Stimulated activated CD4-positive, alpha-beta T cell treated with anti-CD3 and anti-CD28 coated beads, TNF-alpha, amount 100 ng/mL, for 24 hours (primary cell): ENCODE data around the gene DYRK3.
A peak's percentile ranks its signal among the peaks of the same experiment; 100 is the strongest.
"Not testable (repeated sequence)": the region's sequence is repeated elsewhere in the genome, so short reads cannot be mapped to it uniquely, and the experiment has no call there.

Experiments
- DNase-seq, 3 experiments: peaks; one replicate each; pipeline ENCODE4 v3.0.0-alpha.2; 2020; ENCODE audit warnings: low read depth in 3 of 3

Gene DYRK3

DNA sequence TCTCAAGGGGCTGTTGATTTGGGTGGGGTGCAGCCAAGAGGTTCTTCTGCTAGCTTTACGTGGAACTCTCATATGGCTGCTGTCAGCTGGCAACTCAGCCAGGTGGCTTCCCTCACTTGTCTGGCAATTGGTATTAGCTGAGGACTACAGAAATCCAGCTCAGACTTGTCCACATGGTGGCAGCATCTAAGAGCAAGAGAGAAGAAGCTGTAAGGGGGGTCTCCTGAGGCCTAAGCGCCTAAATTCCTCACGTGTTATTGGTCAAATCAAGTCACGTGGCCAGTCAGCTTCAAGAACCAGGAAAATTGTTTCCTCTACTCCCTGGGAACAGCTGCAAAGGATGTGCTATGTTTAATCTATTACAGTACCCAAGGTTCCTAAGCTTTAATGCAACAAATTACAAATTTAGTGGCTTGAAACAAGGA is 4.2 kb upstream of the DYRK3 start:
- no peak for DNase-seq

DNA sequence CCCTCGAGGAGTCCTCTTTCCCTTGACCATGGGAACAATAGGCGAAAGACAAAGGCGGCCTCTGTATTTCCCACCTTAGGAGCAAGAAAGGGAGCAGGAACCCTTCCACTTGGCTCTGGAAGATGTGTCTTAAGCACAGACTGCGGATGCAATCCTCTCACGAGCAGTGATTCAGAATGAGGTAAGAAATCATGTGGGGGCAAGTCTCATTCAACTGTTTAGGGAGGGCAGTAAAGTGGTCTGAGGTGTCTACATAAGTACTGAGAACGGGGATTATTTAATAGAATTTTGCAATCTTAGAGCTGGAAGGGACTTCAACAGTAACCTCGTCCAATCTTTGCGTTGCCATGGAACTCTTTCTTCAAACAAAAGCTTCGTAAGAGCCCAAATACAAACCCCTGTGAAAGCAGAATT is 1.6 kb upstream of the DYRK3 start:
- DNase-seq = no peak

DNA sequence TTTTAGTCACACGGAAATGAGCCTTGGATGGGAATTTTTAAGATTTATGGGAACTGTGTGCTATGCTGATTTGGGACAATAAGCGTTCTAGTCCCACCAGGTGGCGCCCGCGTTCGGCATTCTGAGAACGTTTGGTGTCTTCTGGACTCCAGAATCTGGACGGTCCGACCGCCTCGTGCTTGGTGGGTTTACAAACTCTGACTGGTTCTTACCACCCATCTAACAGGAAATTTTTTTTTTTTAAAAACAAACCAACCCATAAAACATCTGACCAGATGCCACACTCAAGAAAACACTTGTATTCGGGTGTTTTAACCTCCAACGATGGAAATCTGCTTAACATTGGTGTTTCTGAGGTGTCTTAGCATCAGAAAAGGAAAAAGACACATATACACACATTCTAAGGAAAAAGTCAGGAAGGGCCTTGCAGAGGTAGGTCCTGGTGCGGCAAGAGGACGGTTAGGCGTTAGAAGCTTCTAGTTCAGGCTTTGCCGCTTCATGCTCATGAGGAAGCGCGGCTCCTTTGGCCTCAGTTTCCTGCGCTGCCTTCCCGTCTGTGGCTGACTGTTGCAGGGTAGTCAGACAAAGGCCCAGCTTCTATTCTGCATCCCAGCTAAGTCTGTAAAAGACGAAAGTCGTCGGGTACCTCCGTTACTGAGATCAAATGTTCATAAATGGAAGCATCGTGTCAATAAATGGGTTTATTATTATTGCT is 814 bp upstream of the DYRK3 start:
- DNase-seq = peak; percentile 42 to 77 (median 63)

- no peak for DNase-seq
Measured at GRCh38 chr1:206635978-206636345, 626 bp downstream of the DYRK3 start.

GRCh38 chr1:206636671-206637070 is 1.3 kb downstream of the DYRK3 start:
- no peak for DNase-seq

DNA sequence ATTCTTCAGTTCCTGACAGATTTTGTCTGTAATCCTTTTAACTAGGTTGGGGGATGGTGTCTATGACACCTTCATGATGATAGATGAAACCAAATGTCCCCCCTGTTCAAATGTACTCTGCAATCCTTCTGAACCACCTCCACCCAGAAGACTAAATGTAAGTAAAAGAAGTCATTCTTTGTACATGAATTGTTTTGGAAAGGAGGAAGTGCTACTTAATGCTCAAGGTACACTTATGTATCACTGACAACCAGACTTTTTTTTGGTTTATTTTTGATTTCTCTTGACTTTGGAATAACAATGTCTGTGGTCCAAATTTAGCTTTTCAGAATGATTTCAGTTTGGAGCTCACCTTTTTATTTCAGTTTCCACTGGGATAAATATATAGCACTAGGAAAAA is 2.3 kb downstream of the DYRK3 start:
- DNase-seq = no peak

- not testable (repeated sequence) for DNase-seq
Measured at GRCh38 chr1:206642074-206642473, 6.7 kb downstream of the DYRK3 start.

GRCh38 chr1:206643118-206643698 is 7.9 kb downstream of the DYRK3 start:
- DNase-seq = no peak

DNA sequence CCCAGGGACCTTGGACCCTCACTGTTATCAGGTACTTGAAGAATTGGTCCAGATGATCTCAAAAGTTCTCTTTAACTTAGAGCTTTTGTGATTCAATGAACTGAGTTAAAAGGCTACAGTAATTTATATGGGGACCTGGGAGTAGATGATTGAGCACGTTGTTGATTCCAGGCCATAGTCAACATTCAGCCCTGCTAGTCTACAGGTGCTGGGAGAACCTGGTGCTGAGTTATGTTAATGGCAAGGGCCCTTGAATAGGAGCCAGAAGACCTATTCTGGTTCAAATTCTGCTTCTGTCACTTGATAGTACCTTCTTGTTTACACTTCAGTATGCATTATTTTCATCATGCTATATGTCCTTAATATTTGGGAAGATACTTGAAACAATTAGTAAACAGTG is 11.2 kb downstream of the DYRK3 start:
- DNase-seq = no peak

DNA sequence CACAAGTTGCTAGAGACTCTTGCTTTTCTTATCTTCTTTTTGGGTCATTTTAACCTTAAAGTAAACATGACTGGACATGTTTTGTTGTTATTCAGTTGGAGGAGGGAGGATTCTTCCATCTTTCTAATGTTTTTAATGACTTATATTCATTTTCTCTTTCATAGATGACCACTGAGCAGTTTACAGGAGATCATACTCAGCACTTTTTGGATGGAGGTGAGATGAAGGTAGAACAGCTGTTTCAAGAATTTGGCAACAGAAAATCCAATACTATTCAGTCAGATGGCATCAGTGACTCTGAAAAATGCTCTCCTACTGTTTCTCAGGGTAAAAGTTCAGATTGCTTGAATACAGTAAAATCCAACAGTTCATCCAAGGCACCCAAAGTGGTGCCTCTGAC is 11.9 kb downstream of the DYRK3 start:
- DNase-seq = no peak

- DNase-seq = no peak
Measured at GRCh38 chr1:206649261-206649921, 14.1 kb downstream of the DYRK3 start.

DNA sequence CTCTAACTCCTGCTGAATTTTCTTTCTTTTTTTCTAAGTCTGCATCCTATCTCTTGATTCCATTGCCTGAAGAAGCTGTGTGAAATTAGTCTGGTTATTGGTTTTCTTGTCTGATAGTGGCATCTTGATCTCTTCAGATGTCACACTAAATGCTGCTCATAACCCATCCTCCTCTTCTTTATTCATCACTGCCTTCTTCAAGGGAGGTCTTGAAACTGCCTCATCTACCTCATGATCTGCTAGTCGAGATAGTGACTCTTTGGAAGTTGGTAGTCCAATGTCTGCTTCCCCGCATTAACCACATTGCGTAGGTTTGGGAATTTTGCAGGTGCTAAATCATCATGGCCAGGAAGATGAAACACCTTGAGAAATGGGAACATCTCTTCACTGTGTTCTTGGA is 15.7 kb downstream of the DYRK3 start:
- DNase-seq = no peak

GRCh38 chr1:206651958-206652890 is 16.9 kb downstream of the DYRK3 start:
- DNase-seq = no peak

DNA sequence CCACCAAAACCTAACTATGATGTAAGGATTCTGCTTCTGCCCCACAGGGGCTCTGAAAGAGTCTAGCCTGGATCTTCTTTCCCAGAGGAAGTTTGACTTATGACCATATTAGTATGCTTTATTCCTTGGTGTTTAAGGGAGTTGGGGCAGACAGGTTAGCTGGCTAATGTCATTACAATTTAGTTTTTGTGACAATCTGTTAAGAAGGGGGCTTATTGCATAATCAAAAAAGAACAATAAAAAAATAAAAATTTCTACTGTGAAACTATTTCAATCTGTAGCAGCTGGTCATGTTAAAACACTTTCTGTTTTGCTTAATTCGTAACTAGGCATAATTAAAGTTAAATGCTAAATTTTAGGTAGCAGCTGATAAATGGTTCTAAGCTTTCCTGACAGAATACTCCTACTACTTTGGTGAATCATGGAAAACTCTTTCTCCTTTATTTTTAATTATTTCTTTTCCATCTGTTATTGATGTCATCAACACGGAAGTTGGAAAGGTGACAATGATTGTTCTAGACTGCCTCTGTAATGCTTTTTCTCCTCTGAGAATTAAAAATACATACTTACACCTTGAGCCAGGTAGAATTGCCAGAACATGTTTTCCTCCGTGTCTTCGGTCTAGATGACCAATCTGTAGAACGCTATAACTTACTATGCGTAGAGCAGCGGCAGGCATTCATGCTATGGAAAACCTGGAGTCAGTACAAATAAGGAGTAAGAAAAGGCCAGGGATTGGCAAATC is 18.6 kb downstream of the DYRK3 start:
- DNase-seq = no peak

DNA sequence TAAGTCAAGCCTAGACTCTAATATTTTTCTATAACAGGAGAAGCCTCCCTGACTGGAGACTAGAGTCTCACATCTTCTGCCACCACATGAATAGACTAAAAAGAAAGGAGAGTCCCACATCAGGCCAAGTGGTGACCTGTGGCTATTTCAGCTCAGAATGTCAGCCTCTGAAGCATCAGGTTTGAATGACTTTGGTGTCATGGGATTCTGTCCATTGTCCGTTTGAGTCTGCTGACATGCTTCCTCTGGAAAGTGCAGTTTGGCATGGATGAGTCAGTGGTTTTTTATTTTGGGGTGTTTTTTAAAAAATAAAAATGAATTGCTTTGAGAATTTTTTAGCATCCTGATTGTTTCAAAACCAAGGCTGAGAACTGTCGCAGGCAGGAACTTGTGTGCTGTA is 19.5 kb downstream of the DYRK3 start:
- DNase-seq = no peak

- DNase-seq = no peak
Measured at GRCh38 chr1:206655471-206655882, 20.1 kb downstream of the DYRK3 start.

DNA sequence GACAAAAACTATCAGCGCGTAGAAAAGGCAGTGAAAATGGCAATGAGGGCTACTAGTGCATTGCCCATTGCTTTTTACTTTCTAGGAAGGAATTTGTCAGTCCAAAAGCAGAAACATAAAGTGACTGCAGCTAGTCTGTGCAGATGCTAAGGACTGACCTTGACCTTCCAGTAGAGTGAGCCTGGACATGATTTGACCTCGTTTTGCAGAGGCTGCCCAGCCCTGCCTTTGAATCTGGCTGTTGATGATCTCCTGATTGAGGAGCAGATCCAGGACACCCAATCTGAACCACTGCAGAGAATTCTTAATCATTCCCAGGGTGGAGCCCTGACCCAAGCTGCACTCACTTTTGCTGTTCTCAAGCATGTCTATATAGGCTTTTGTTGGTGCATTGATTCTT is 21.6 kb downstream of the DYRK3 start:
- DNase-seq = no peak

GRCh38 chr1:206657751-206658150 is 22.4 kb downstream of the DYRK3 start:
- no peak for DNase-seq

DNA sequence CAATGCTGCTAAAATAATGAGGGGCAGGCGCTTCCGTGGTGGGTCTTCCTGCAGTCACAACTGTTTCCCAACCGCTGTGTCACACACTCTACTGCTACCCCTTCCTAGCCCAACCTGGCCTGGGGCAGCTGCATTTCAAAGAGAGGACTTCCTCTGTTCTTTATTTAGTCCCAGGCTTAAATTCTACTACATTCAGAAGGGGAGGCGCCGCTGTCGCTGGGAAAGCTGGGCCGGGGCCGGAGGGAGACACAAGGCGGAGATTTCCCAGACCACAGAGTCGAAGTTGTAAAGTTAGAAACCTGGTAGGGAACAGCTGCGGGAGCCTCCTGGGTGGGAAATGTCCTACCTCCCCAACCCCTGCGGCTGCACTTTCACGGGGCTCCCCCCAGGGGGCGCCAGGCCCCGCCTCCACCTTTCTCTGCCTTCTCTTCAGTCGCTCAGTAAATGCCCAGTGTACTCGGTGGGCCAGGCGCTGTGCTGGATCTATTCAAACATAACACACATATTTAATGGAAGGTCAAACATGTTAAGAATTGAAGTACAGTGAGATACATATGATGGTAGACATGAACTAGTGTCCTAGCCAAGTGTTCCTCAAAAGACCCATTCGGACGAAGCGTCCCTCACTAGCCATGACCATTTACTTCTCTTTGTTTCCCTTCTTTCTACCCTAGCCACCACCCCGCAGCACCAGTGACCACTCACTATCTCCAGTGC is 23.1 kb downstream of the DYRK3 start:
- DNase-seq = peak in 2 of 3 experiments; percentile 14 to 51

DNA sequence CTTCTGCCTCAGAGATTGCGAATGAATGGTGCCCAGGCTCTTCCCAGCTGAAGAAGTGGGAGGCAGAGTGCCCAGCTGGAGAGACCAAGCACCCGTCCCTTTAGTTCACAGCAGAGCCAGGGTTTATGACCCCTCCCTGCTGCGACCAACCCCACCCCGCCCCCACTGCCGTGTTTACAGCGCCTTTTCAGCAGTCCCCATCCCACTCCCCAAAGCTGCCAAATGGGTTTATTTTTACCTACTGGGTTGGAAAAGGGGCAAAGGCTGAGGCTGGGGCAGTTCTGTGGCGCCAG is 23.6 kb downstream of the DYRK3 start:
- no peak for DNase-seq

DNA sequence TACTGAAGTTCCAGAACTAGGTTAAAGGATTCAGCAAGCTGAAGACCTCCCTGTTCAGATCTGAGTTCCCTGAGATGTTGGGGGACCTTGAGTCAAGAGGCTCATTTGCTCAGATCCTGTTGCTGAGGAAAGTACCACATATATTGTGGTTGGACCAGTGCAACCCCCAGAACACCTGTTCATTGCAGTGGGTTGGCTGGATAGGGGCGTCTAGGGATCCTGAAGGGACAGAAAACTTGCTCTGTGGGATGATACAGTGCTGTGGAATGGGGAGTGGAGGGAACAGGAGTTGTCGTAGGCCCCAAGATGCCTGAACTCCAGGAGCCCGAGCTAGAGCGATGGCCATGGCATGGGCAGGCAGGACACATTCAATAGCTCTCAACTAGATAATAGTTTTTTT is 24.8 kb downstream of the DYRK3 start:
- DNase-seq = no peak
